HG03175 (cell line): ENCODE measurements around the gene PCNT.
"Not testable (repeated sequence)": the region's sequence is repeated elsewhere in the genome, so short reads cannot be mapped to it uniquely, and the experiment has no call there.

Experiments
- ATAC-seq: cut with Tn5 transposase; IDR thresholded peaks from one replicate; pipeline ENCODE4 v1.9.1; 2021; ENCODE audit warnings: mild to moderate bottlenecking, moderate library complexity; ENCODE audit not compliant: unreplicated experiment

PCNT gene

DNA sequence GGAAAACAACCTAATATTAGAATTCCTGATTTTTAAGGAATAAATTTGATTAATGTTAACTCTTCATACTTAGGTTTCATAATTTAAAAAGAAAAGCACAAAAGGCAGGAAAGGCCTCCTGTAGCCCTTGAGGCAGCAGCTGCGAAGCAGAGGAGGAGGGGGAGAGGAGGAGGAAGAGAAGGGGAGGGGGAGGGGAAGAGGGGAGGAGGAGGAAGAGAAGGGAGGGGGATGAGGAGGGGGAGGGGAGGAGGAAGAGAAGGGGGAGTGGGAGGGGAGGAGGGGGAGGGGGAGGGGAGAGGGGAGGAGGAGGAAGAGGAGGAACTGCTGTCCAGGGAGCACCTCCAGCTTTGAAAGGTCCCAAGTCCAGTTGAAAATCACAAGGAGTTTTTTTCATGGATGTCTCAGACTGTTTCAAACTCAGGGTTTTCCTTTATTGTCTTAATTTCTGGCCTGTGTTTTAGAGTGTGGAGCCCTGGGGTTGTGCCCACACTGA lies 99.6 kb downstream of the PCNT start:
- ATAC-seq = no peak

DNA sequence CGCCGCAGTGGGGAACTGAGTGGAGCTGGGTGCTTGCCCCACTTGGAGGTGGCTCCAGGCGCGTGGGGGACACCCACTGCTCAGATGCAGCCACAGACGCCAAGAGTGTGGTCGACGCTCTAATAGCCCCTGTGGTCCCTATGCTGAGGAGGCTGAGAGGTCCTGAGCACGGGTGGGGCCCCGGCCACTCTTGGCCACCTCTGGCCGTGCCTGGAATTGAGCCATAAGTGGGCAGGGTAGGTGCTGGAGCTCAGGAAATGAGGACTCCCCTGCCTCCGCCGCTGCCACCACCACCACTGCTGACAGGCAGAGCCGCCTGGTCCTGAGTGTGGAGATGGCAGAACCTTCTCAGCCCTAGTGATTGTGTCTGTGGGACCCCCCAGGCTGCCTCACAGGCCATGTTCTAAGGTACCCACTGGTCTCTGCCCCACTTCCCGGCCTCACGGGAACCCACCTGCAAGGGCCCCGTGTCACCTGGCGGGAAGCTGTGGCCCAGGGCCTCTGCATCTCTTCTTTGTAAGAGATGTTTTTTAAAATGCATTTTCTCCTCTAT lies 100.2 kb downstream of the PCNT start:
- ATAC-seq = no peak

DNA sequence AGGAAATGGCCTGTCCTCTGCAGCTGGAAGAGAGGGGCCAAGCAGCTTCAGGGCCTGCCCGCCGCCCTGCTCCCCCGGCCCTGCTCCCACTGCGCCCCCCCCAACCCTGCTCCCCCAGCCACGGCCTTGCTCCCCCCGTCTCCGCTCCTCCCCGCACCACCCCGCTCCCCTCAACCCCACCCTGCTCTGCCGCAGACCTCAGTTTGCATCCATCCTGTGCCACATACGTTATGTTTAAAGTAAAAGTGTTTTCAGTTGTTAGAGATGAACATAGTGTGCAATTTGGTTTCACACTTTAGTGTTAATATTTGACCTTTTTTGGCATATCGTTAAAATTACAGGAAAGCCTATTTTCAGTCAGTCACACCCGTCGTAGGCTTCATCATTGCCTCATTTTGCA lies 100.7 kb downstream of the PCNT start:
- no peak for ATAC-seq

DNA sequence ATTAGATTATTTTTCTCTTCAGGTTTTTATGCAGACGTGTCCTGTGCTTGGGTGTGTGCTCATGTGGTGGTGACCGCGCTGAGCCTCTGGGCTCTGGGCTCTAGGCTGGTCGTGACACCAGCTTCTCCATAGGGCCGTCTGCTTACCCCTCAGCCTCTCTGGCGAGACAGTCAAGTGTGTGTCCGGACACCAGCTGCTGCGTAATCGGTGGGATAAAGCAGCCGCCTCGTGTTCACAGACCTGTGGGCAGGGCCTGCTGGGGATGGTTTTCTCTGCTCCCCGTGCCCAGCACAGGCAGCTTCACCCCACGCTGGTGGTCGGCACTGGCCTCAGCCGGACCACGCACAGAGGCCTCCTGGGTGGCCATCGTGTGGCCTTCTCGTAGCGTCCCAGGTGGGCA lies 101.1 kb downstream of the PCNT start:
- ATAC-seq = no peak

GRCh38 chr21:46425571-46425970 lies 101.6 kb downstream of the PCNT start:
- ATAC-seq = no peak

DNA sequence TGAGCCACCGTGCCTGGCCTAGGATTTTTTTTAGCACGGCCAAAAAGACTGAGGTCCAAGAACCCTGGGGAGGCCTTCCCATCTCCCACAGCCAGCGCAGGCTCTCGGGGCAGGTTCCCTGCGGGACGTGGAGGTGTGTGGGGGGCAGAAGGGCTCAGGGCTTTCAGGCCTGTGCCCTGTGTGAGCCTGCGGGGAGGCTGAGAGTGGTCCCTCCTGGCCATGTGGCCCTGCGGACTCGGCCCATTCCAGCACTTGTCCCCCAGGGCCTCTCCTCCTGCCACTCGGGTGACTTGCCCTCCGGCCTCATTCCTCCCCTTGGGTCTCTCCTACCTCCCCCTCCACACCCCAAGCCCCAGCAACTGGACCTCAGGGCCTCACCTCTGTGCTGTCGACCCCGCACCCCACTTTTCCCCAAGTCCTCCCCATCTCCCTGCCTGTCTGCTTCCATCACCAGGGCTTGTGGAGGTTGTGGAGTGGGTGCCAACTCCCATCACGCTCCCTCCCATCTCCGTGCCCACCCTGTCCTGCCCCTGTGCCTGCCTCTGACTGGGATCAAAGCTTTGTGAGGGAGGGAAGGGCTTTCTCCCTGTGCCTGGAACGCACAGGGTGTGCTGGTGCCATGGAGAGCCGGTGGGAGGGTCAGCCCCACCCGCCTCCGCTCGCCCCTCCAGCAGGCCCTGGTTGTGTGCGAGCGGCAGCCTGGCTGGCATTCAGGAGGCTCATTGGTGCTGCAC lies 102.5 kb downstream of the PCNT start:
- ATAC-seq = no peak

- ATAC-seq = no peak
These were observed 103.6 kb downstream of the PCNT start for GRCh38 chr21:46427516-46427915.

DNA sequence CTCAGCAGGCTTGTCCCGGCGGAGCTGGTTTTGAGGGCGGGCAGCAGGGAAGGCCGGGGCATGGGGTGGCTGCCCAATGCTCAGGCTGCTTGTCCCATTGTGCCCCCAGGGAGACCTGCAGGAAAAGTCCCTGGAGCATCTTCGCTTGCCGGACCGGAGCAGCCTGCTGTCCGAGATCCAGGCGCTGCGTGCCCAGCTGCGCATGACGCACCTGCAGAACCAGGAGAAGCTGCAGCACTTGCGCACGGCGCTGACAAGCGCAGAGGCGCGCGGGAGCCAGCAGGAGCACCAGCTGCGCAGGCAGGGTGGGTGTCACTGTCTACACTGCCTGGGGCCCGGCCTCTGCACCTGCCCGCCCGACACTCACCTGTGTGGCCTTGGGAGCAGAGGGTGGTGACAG lies 104.3 kb downstream of the PCNT start:
- ATAC-seq = no peak

DNA sequence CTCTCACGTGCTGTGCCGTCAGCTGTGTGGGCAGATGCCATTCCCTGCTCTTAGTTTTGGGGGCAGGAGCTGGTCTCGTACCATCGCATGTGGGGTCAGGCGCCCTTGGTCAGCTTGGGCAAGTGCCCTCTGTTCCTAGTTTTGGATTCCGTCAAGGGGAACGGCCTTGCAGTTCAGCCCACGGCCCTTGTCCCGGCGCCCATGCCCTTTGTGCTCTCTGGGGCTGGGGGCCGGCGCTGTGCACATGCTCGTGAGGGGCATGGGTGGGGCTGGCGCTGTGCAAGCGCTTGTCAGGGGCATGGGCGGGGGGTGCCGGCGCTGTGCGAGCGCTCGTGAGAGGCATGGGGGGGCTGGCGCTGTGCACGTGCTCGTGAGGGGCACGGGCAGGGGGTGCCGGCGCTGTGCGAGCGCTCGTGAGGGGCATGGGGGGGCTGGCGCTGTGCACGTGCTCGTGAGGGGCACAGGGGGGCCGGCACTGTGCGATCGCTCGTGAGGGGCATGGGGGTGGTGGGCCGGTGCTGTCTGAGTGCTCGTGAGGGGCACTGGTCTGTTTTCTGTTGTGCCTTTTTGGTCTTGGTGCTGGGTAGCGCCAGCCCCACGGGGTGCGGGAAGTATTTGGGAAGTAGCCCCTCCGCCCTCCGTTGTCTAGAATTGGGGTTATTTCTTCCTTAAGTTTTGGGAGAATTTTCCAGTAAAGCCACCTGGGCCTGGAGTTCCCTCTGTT lies 105.2 kb downstream of the PCNT start:
- ATAC-seq = no peak

DNA sequence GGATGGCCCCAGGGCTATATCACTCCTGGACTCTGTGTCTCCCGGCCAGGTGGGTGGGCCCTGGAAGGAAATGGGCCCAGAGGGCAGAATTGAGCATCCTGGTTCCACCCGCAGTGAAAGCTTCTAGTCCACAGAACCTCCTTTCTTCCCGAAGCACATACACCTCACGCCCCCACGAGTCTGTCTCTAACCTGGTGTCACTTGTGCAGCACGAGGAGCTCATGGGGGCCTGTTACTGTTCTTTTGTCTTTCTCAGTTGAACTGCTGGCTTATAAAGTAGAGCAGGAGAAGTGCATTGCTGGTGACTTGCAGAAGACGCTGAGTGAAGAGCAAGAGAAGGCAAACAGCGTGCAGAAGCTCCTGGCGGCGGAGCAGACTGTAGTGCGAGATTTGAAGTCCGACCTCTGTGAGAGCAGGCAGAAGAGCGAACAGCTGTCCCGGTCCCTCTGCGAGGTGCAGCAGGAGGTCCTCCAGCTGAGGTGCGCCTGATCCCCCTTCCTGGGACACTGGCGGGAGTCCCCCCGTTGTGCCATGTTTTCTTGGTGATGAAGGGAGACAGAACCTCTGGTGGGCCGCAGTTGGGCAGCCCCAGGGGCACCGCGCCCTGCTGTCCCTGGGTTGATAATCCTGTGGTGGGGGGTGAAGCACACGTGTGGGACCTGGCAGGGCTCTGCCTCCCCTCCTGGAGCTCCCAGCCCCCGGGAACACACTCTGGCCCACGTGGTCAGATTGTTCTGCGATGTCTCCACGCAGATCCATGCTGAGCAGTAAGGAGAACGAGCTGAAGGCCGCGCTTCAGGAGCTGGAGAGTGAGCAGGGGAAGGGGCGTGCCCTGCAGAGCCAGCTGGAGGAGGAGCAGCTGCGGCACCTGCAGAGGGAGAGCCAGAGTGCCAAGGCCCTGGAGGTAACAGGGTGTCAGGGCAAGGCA lies 106.1 kb downstream of the PCNT start:
- no peak for ATAC-seq

DNA sequence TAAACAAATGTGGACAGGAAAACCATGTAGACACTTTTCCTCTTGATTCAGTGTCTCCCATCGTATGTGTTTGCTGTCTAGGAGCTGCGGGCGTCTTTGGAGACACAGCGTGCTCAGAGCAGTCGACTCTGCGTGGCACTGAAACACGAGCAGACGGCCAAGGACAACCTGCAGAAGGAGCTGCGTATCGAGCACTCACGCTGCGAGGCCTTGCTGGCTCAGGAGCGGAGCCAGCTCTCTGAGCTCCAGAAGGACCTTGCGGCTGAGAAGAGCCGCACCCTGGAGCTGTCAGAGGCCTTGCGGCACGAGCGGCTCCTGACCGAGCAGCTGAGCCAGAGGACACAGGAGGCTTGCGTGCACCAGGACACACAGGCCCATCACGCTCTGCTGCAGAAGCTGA lies 107.5 kb downstream of the PCNT start:
- no peak for ATAC-seq

GRCh38 chr21:46431884-46432488 lies 108.0 kb downstream of the PCNT start:
- no peak for ATAC-seq

DNA sequence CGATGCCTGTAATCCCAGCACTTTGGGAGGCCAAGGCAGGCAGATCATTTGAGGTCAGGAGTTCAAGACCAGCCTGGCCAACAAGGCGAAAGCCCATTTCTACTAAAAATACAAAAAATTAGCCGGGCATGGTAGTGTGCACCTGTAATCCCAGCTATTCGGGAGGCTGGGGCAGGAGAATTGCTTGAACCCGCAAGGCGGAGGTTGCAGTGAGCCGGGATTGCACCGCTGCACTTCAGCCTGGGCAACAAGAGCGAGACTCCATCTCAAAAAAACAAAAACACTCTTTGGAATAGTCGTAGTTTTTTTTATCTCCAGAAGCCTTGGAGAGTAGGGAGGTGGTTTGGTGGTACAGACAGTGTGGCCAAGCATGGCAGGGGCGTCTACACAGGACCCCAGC lies 109.2 kb downstream of the PCNT start:
- not testable (repeated sequence) for ATAC-seq

DNA sequence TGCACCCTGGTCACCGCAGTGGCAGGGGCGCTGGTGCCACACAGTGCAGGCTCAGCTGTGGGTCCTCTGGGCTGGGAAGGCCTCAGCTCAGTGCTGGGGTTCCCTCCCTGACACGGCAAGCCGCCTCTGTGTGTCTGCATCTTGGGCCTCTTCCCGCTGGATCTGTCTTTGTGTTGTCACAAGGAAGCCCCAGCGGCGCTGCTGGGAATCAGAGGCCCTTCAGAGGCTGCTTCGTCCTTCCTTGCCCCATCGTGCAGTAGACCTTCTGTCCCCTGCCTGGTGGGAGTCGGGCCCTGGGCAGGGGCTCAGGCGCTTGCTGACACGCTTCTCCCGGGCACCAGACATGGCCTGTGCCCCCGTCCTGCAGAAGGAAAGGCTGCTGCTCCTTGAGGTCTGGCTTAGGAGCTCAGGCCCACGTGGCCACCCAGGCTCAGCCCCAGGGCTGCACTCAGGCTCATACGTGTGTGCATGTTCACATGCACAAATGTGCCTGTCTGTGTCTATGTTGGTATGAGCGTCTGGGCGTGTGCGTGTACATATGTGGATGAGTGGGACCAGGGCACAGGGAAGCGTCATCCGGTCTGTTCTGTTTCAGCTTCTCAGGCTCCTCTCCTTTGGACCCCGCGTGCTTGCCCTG lies 110.5 kb downstream of the PCNT start:
- ATAC-seq = no peak

- ATAC-seq = no peak
These were observed 111.9 kb downstream of the PCNT start for GRCh38 chr21:46435786-46436227.

- ATAC-seq = no peak
These were observed 112.7 kb downstream of the PCNT start for GRCh38 chr21:46436621-46437020.

GRCh38 chr21:46437096-46437498 lies 113.1 kb downstream of the PCNT start:
- ATAC-seq = no peak

- no peak for ATAC-seq
These were observed 113.6 kb downstream of the PCNT start for GRCh38 chr21:46437511-46437910.

DNA sequence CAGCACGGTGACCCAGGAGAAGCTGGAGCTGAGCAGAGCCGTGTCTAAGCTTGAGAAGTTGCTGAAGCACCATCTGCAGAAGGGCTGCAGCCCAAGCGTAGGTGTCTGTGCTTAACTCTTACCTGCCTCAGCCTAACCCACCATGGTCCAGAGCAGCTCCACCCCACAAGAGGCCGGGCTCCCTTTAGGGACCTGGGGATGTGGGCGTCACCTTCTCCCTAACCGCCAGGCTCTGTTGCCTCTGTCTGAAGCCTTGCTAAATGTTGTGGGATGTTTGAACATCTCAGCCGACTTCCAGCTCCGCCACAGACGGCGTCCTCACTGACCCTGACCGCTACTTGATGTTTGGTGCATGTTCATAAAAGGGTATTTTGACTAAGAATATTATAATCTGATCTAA lies 114.3 kb downstream of the PCNT start:
- no peak for ATAC-seq

DNA sequence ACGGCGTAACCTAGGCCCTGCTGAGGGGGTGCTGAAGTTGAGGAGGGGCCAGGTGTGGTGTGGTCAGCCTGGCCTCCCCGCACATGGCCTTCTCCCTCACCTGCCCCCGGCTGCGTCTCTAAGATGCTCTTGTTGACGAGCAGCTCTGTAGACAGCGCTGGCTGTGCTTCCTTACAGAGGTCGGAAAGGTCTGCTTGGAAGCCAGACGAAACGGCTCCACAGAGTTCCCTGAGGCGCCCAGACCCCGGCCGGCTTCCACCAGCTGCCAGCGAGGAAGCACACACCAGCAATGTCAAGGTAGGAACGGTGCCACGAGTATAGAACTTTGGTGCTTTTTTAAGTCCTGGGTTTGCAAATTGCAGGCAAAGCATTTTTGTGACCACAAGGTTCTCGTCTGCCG lies 116.0 kb downstream of the PCNT start:
- no peak for ATAC-seq
